NCI-H2029 treated with DMSO at 0.1 percent for 48 hours (cell line): Measurements from ENCODE around the gene COL4A2.
A peak's percentile ranks its signal among the peaks of the same experiment; 100 is the strongest.
"Not testable (repeated sequence)": the region's sequence is repeated elsewhere in the genome, so short reads cannot be mapped to it uniquely, and the experiment has no call there.

ENCODE experiments used
- DNase-seq: peaks from one replicate; lab custom pipeline; 2025; lab: John Stamatoyannopoulos, UW

The COL4A2 gene

GRCh38 chr13:110518226-110518525 is 211.1 kb downstream of the COL4A2 start:
- no peak for DNase-seq

- no peak for DNase-seq
These were observed 211.5 kb downstream of the COL4A2 start for GRCh38 chr13:110518571-110518970.

- no peak for DNase-seq
These were observed 212.0 kb downstream of the COL4A2 start for GRCh38 chr13:110519046-110519445.

DNA sequence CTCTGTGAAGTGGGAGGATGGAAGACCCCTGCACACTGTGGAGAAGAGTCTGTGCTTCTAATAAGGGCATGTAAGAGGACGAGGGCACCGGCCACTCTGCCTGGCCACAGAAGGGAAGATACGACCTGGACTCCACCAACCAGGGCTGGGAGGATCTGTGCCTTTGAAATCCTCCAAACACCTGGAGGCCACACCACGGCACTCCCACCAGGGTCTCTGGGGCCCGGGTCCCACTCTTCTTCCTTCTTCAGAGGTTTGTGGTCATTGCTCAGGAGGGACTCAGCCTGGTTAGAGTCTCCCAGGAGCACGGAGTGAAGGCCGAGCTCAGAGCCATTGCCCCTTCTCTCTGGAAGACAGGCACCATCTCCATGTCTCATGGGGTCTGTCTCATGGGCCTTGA is 212.4 kb downstream of the COL4A2 start:
- DNase-seq, result no peak

- peak; percentile 59 for DNase-seq
These were observed 213.6 kb downstream of the COL4A2 start for GRCh38 chr13:110520431-110521295.

DNA sequence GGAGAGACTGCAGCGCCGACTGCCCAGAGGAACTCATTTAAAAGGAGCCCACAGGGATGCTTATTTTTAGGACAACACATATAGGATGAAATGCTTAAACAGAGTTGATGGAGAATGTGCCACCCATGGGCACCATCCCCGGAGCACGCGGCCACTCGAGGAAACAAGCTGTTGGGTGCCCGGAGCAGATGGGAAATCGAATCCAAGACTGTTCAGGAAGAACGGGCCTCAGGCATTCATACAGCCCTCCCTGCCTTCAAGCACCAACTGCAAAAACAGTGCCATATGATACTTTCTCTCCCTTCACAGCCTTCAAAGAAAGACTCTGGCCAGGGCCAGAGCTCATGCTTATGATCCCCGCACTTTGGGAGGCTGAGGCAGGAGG is 214.2 kb downstream of the COL4A2 start:
- DNase-seq, result no peak

- no peak for DNase-seq
These were observed 214.9 kb downstream of the COL4A2 start for GRCh38 chr13:110521946-110522345.

DNA sequence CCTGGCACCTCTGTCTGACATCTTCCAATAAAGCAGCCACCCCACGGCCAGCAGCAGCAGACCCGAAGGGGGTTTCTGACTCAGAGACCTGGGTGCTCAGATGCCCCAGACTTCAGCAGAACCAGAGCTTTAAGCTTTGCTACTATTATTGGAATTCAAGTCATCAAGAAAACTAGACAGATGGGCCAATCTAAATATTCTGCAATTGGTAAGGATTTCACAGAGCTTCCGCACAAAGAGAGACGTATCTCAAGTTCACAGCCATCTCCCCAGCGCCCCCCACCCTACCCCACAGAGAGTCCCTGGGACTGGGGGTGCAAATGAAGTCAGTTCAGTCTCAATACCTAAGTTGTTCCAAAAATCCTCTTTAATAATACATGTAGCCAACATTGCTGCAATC is 215.6 kb downstream of the COL4A2 start:
- no peak for DNase-seq

DNA sequence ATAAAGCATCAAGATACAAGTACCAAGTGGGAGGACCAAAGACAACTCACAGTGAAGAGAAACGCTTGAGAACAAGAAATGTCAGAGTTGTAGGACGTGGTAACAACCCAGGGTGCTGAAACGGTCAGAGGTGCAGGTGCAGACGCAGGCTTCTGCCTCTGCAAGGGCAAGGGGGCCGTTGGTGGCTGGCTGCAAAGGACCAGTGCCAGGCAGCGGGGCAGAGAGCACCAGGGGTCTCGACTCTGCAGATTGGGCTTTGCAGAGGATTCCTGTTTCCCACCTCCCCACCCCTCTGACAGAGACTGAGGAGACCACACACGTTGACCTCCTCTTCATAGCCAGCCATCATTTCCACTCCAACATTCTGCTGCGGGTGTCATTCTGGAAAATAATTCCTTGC is 216.1 kb downstream of the COL4A2 start:
- no peak for DNase-seq

DNA sequence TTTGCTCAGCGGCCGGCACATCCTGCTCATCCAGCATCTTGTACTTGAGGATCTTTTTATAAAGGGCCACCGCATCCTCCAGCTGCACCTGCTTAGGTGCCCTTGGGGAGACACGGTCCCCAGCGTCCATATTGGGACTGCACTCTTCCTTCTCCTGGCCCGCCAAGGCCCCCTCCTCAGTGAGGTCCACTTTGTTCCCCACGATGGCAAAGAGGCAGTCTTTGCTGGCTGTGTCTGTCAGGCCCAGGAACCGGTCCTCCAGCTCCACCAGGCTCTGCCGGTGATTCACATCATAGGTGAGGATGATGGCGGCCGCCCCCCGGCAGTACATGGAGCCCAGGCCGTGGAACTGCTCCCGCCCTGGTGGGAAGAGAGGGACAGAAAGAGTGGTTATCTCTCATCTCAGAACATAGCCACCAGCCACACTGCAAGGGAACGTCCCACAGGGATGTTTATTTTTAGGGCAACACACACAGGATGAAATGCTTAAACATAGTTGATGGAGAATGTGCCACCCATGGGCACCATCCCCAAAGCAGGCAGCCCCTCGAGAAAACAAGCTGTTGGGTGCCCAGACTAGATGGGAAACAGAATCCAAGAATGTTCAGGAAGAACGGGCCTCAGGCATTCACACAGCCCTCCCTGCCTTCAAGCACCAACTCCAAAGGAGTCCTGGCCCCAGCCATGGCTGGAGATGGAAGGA is 216.9 kb downstream of the COL4A2 start:
- no peak for DNase-seq

DNA sequence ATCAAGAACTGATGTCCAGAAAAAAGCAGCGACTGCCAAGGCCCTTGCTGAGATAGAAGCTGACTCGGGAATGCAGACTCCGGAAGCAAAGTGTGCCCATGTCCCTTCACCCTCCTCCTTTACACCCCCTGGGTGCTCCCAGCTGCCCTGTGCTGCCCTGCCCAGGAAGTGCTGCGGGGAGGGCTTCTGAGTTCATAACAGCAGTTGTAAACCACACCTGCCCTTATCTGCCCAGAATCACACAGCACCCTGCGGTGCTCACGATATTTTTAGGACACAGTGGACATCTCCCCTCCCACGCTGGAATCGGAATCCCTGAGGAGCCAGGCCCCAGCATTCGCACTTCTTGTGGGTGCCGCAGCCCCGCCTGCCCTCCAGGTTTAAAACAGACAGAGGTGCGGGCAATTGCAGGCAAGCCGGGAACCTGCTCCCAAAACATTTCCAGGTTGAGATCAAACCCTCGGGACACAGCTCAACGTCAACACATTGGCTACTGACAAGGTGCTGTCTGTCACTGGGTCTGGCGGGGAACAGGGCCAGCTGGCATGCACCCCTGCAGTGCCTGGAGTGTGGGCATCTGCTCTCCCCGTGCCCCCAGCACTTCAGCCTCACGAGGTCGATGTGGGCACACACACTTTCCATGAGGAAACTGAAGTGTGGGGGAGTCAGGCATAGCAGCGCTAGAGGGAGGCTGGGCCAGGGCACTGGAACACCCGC is 217.6 kb downstream of the COL4A2 start:
- peak; percentile 85 for DNase-seq

- peak; percentile 94 for DNase-seq
These were observed 218.5 kb downstream of the COL4A2 start for GRCh38 chr13:110525328-110526319.

- no peak for DNase-seq
These were observed 221.3 kb downstream of the COL4A2 start for GRCh38 chr13:110528371-110528770.

- no peak for DNase-seq
These were observed 221.8 kb downstream of the COL4A2 start for GRCh38 chr13:110528911-110529310.

DNA sequence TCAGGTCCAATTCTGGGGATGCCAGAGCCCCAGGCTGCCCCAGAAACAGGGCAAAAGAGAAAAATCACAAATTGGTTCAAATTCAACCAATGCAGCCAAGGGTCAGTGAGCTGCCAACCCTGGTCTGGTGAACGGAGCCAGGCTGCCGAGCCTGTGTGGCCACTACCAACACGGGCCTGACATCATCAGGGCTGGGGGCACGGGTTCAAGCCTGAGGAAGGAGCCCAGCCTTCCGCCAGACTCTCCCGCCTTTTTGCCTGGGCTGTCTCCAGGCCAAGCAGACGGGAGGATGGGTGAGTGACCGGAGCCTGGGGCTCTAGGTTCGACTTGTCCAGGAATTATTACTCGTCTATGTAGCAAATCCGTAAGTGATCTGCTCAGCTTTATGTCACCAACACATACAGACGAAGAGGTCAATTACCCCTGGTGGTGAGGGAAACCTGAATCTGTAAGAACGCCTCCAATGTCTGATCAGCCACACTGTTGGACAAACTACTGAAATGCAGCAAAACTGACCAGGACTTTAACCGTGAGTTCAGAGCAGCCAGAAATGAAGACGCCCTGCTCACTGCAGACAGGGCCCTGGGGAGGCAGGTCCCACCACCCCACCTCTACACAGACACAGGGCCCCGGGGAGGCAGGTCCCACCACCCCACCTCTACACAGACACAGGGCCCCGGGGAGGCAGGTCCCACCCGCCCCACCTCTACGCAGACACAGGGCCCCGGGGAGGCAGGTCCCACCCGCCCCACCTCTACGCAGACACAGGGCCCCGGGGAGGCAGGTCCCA is 222.6 kb downstream of the COL4A2 start:
- no peak for DNase-seq

DNA sequence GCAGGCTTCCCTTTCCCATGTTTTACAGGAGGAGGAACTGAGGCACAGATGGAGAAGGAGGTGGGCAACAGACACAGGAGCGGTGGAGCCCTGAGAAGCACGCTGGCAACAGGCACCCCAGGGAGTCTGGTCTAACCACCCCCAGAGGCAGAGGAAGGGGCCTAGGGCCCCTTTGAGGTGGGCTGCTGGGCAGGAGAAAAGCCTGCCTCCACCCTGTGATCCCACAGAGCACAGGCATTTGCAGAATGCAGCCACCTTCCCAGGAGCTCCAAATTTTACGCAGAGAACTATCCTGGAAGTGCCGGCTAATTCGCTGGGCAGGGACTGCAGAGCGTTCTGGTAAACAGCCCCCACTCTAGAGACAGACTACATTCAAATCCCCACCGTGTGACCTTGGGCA is 224.0 kb downstream of the COL4A2 start:
- no peak for DNase-seq

DNA sequence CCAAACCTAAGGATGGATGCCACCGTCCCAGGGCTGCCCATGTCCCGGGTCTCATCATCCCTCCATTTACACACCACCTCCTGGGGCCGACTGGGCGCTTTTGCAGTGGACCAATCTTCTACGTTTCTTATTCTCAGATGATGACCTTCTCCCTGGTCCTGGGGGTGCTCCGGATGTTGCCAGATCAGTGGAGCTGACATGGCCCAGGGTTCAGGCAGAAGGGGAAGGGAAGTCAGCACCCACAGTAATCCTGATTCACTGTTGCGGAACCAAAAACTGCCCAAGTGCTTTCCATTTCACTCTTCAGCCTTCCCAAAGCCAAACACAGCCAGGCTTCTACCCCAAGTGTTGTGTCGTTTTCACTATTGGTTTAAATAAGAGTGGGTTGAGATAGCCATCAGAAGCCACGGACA is 224.6 kb downstream of the COL4A2 start:
- DNase-seq, result no peak

GRCh38 chr13:110532258-110532657 is 225.2 kb downstream of the COL4A2 start:
- not testable (repeated sequence) for DNase-seq

GRCh38 chr13:110533771-110534670 is 226.9 kb downstream of the COL4A2 start:
- no peak for DNase-seq

DNA sequence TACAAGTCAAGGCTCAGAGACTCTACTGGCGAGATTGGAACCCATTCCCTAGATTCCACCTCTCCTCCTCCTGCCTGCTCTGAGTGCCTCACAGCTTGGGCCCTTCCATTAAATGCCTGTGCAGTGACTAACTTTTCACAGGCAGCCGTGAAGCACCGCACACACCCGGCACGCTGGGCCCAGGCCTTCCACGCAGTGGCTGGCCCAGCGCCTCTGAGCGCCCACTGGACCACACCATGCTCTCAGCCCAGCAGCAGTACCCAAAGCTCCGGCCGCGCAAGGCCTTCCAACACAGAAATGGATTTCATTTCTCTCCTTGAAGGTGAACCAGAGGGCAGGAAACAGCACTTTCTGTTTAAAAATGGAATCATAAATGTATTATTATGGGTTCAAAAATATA is 228.4 kb downstream of the COL4A2 start:
- no peak for DNase-seq
